Measurements from ENCODE around the gene PTHLH. TPM values are rescaled to one million over a fixed set of nuclear protein-coding genes. Genes with fewer than 3 reads are reported as not detected.

PTHLH gene
- total RNA-seq, 1 donor from 2014 or later: 7.9 TPM

- Histone ChIP-seq H3K4me1 (no peaks in the 10 kb centered on the region), H3K27me3 (no peaks in the 10 kb centered on the region), H3K9me3 (no peaks in the 10 kb centered on the region), H3K27ac (no peak overlapping the region), H3K4me3 (no peak overlapping the region), H3K36me3 (no peaks in the 10 kb centered on the region)
- intact Hi-C loops (cut with DNase I): no loop called here
- no peak for TF ChIP-seq POLR2A (IDR thresholded peaks at IDR 0.05)
- TF ChIP-seq POLR2AphosphoS5 (IDR thresholded peaks at IDR 0.05; ENCODE audit: insufficient read depth in 1 of 2, low read depth in 1 of 2): no peak
- TF ChIP-seq CTCF (IDR thresholded peaks at IDR 0.05): no peak
- no peak for DNase-seq (ENCODE audit: extremely low spot score in 2 of 2)
Measured at GRCh38 chr12:27952510-27952909, 20.0 kb downstream of the PTHLH start.

GRCh38 chr12:27951898-27952297, 20.6 kb downstream of the PTHLH start:
- H3K9me3 ChIP-seq: no peaks in the 10 kb centered on the region
- H3K4me3 ChIP-seq: no peak overlapping the region
- H3K27me3 ChIP-seq: no peaks in the 10 kb centered on the region
- H3K27ac ChIP-seq: no peak overlapping the region
- TF ChIP-seq CTCF (IDR thresholded peaks at IDR 0.05): no peak
- no peak for TF ChIP-seq POLR2A (IDR thresholded peaks at IDR 0.05)
- no peak for TF ChIP-seq POLR2AphosphoS5 (IDR thresholded peaks at IDR 0.05; ENCODE audit: insufficient read depth in 1 of 2, low read depth in 1 of 2)
- H3K4me1 ChIP-seq: no peaks in the 10 kb centered on the region
- H3K36me3 ChIP-seq: no peaks in the 10 kb centered on the region
- DNase-seq (ENCODE audit: extremely low spot score in 2 of 2): no peak
- intact Hi-C loops (cut with DNase I): no loop called here

GRCh38 chr12:27946421-27946820, 26.1 kb downstream of the PTHLH start:
- Histone ChIP-seq H3K4me3 (no peak overlapping the region), H3K27me3 (no peaks in the 10 kb centered on the region), H3K27ac (no peak overlapping the region), H3K9me3 (no peaks in the 10 kb centered on the region), H3K4me1 (no peaks in the 10 kb centered on the region), H3K36me3 (no peaks in the 10 kb centered on the region)
- TF ChIP-seq POLR2AphosphoS5 (IDR thresholded peaks at IDR 0.05; ENCODE audit: insufficient read depth in 1 of 2, low read depth in 1 of 2): no peak
- TF ChIP-seq CTCF (IDR thresholded peaks at IDR 0.05): no peak
- TF ChIP-seq POLR2A (IDR thresholded peaks at IDR 0.05): no peak
- no peak for DNase-seq (ENCODE audit: extremely low spot score in 2 of 2)
- intact Hi-C loops (cut with DNase I): no loop called here

GRCh38 chr12:27940756-27941402, 31.7 kb downstream of the PTHLH start:
- intact Hi-C loops (cut with DNase I): no loop called here
- Histone ChIP-seq H3K4me3 (no peak overlapping the region), H3K27me3 (no peaks in the 10 kb centered on the region), H3K27ac (no peak overlapping the region), H3K36me3 (no peaks in the 10 kb centered on the region), H3K9me3 (no peaks in the 10 kb centered on the region), H3K4me1 (no peaks in the 10 kb centered on the region)
- TF ChIP-seq CTCF (IDR thresholded peaks at IDR 0.05) (peak; percentile 36 to 72 (median 53)), POLR2AphosphoS5 (IDR thresholded peaks at IDR 0.05; ENCODE audit: insufficient read depth in 1 of 2, low read depth in 1 of 2) (no peak)
- no peak for DNase-seq (ENCODE audit: extremely low spot score in 2 of 2)

- no peak overlapping the region for H3K4me3 ChIP-seq
- H3K9me3 ChIP-seq: no peaks in the 10 kb centered on the region
- intact Hi-C loops (cut with DNase I): no loop called here
- H3K4me1 ChIP-seq: no peaks in the 10 kb centered on the region
- TF ChIP-seq POLR2AphosphoS5 (IDR thresholded peaks at IDR 0.05; ENCODE audit: insufficient read depth in 1 of 2, low read depth in 1 of 2) (no peak), POLR2A (IDR thresholded peaks at IDR 0.05) (no peak), CTCF (IDR thresholded peaks at IDR 0.05) (no peak)
- no peak for DNase-seq (ENCODE audit: extremely low spot score in 2 of 2)
- no peaks in the 10 kb centered on the region for H3K27me3 ChIP-seq
- H3K27ac ChIP-seq: no peak overlapping the region
- H3K36me3 ChIP-seq: no peaks in the 10 kb centered on the region
Measured at GRCh38 chr12:27940245-27940644, 32.3 kb downstream of the PTHLH start.
